Measurements from ENCODE around the gene GNA12.

DNA sequence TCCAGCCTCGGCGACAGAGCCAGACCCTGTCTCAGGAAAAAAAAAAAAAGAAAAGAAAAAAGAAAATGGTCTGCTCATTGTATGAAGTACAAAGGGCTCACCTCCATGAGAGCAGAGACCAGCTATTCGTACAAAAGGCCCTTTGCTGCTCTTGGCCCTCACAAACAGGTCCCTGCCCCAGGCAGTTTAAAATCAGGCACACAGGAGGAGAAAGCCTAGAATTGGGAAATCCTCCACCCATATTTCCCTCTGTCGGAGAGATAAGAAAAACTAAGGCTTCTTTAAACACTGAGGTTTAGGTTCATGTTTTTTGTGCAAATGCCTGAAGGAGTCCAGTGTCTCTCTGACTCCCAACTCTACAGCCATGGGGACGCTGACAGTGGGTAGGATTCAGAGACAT lies 15.1 kb downstream of the GNA12 start:
- TF ChIP-seq POLR2AphosphoS5 (IDR thresholded peaks at IDR 0.05) = no peak
- TF ChIP-seq, protein P1, sequence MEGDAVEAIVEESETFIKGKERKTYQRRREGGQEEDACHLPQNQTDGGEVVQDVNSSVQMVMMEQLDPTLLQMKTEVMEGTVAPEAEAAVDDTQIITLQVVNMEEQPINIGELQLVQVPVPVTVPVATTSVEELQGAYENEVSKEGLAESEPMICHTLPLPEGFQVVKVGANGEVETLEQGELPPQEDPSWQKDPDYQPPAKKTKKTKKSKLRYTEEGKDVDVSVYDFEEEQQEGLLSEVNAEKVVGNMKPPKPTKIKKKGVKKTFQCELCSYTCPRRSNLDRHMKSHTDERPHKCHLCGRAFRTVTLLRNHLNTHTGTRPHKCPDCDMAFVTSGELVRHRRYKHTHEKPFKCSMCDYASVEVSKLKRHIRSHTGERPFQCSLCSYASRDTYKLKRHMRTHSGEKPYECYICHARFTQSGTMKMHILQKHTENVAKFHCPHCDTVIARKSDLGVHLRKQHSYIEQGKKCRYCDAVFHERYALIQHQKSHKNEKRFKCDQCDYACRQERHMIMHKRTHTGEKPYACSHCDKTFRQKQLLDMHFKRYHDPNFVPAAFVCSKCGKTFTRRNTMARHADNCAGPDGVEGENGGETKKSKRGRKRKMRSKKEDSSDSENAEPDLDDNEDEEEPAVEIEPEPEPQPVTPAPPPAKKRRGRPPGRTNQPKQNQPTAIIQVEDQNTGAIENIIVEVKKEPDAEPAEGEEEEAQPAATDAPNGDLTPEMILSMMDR (IDR thresholded peaks at IDR 0.05 in 8 of 11, conservative IDR thresholded peaks at IDR 0.05 in 3 of 11) = no peak
- TF ChIP-seq POLR2A (IDR thresholded peaks at IDR 0.05) = no peak

Measured in spleen (tissue), 7 donors.